Endothelial cell of umbilical vein (primary cell): ENCODE measurements around the gene UPK3A. TPM values are rescaled to one million over a fixed set of nuclear protein-coding genes. Genes with fewer than 3 reads are reported as not detected.

Experiments
- BruUV-seq: library from RNA; stranded (reverse); fragments of 400-500 nt; replicated peaks from 2 replicates; lab custom pipeline; 2021; lab: Mats Ljungman, UMichigan
- CTCF ChIA-PET: fragments of 300-600, 350-600 bp; sonication (Branson Sonifier 250); formaldehyde crosslinking; loops from one replicate; lab custom pipeline; 2021; ENCODE audit warnings: antibody characterized with exemption, inconsistent platforms; lab: Charles Lee
- POLR2A ChIA-PET: fragments of 300-600, 350-600 bp; sonication (Branson Sonifier 250); formaldehyde crosslinking; loops from one replicate; lab custom pipeline; 2021; ENCODE audit warnings: antibody characterized with exemption, inconsistent platforms; lab: Charles Lee
- DNase-seq: peaks from one replicate; pipeline ENCODE4 v3.0.0-alpha.2; 2011; ENCODE audit warnings: low read depth, low spot score
- FAIRE-seq: peaks from 2 replicates; lab custom pipeline; 2011; peaks lifted over from hg19 to GRCh38; lab: Jason Lieb, UNC
- H2AFZ ChIP-seq: 2 replicates; pipeline ENCODE4 v1.6.0; 2012; ENCODE audit warnings: low read depth, low read length, control low read depth, inconsistent platforms
- H3K27ac ChIP-seq: 2 replicates; pipeline ENCODE4 v1.5.1; 2011; ENCODE audit warnings: low read depth, mild to moderate bottlenecking, control low read depth, low read length, moderate library complexity; ENCODE audit not compliant: insufficient read depth
- H3K27me3 ChIP-seq, 2 experiments: 2 replicates each; pipeline versions ENCODE4 v1.6.0 to v1.6.1; 2011; ENCODE audit warnings: low read length in 2 of 2, mixed read lengths in 1 of 2; ENCODE audit not compliant: control insufficient read depth in 2 of 2, insufficient read depth in 2 of 2
- H3K36me3 ChIP-seq, 2 experiments: 2 replicates in 1 of 2; 3 replicates in 1 of 2; pipeline ENCODE4 v1.5.1; 2011; ENCODE audit warnings: low read length in 2 of 2, mild to moderate bottlenecking in 1 of 2, moderate library complexity in 1 of 2; ENCODE audit not compliant: control insufficient read depth in 2 of 2, insufficient read depth in 2 of 2; ENCODE audit errors: extremely low read depth in 1 of 2
- H3K4me1 ChIP-seq: 3 replicates; pipeline ENCODE4 v1.5.1; 2011; ENCODE audit warnings: mild to moderate bottlenecking, low read length; ENCODE audit not compliant: control insufficient read depth, insufficient read depth; ENCODE audit errors: extremely low read depth
- H3K4me2 ChIP-seq: 2 replicates; pipeline ENCODE4 v1.6.1; 2011; ENCODE audit warnings: low read length, control low read depth, mixed read lengths; ENCODE audit not compliant: insufficient read depth
- H3K4me3 ChIP-seq, 3 experiments: fragments of 200-600 bp in 1 of 3; sonication (generic), shearing (Covaris generic) in 1 of 3; replicated peaks in 1 of 3; 2 replicates each; pipeline ENCODE4 v1.5.1; 2011 to 2016; ENCODE audit warnings: control low read depth in 3 of 3, low read length in 3 of 3, mild to moderate bottlenecking in 2 of 3, inconsistent platforms in 1 of 3, low read depth in 1 of 3, moderate library complexity in 1 of 3; ENCODE audit not compliant: insufficient read depth in 1 of 3
- H3K79me2 ChIP-seq: 2 replicates; pipeline ENCODE4 v1.6.0; 2012; ENCODE audit warnings: low read length, inconsistent platforms; ENCODE audit not compliant: control insufficient read depth, insufficient read depth
- H3K9ac ChIP-seq: replicated peaks from 2 replicates; pipeline ENCODE3; 2011; ENCODE audit warnings: low read length, control low read depth; ENCODE audit not compliant: insufficient read depth; ENCODE audit errors: extremely low read depth
- H3K9me1 ChIP-seq: replicated peaks from 3 replicates; pipeline ENCODE4 v1.6.0; 2011; ENCODE audit warnings: mild to moderate bottlenecking, low read length; ENCODE audit not compliant: control insufficient read depth, insufficient read depth; ENCODE audit errors: extremely low read depth
- H3K9me3 ChIP-seq: replicated peaks from 2 replicates; pipeline ENCODE4 v1.5.1; 2012; ENCODE audit warnings: low read length, inconsistent platforms; ENCODE audit not compliant: control insufficient read depth, insufficient read depth
- H4K20me1 ChIP-seq: replicated peaks from 2 replicates; pipeline ENCODE3; 2011; ENCODE audit warnings: mild to moderate bottlenecking, low read length; ENCODE audit not compliant: control insufficient read depth, insufficient read depth; ENCODE audit errors: extremely low read depth
- CTCF ChIP-seq, 2 donors: IDR thresholded peaks; 1 replicate in 1 of 2; 2 replicates in 1 of 2; pipeline ENCODE4 v1.5.1; 2011; ENCODE audit warnings: low read length in 2 of 2, mild to moderate bottlenecking in 2 of 2, moderate library complexity in 2 of 2, control low read depth in 1 of 2, inconsistent platforms in 1 of 2, low read depth in 1 of 2; ENCODE audit not compliant: insufficient read depth in 1 of 2; ENCODE audit errors: extremely low read depth in 1 of 2
- EZH2 ChIP-seq: IDR thresholded peaks from 2 replicates; pipeline ENCODE4 v1.6.1; 2012; ENCODE audit warnings: borderline replicate concordance, low read depth, mild to moderate bottlenecking, moderate library complexity, low read length, inconsistent platforms; ENCODE audit not compliant: severe bottlenecking
- FOS ChIP-seq: IDR thresholded peaks from 2 replicates; pipeline ENCODE4 v1.6.1; 2011; ENCODE audit warnings: mild to moderate bottlenecking, low read length, moderate library complexity, borderline replicate concordance; ENCODE audit not compliant: insufficient read depth
- GATA2 ChIP-seq: IDR thresholded peaks from 2 replicates; pipeline ENCODE4 v1.7.0; 2011; ENCODE audit warnings: low read depth, mild to moderate bottlenecking, moderate library complexity, mixed read lengths, low read length; ENCODE audit not compliant: insufficient read length, insufficient read depth
- JUN ChIP-seq: IDR thresholded peaks from 2 replicates; pipeline ENCODE4 v1.6.1; 2011; ENCODE audit warnings: borderline replicate concordance, low read depth; ENCODE audit not compliant: insufficient read length, insufficient read depth
- MYC ChIP-seq: IDR thresholded peaks from one replicate; pipeline ENCODE4 v1.6.1; 2011; ENCODE audit warnings: mild to moderate bottlenecking, low read depth, low read length
- POLR2A ChIP-seq: IDR thresholded peaks from 2 replicates; pipeline ENCODE4 v1.6.1; 2012; ENCODE audit warnings: low read depth, mild to moderate bottlenecking, control low read depth, low read length
- POLR2AphosphoS5 ChIP-seq: IDR thresholded peaks from 2 replicates; pipeline ENCODE4 v1.6.1; 2012; ENCODE audit warnings: low read depth, mild to moderate bottlenecking, control low read depth, low read length, moderate library complexity; ENCODE audit not compliant: insufficient read depth
- dilution Hi-C: fragments of 300-500 bp; cut with MboI; formaldehyde crosslinking; loops from one replicate; pipeline ENCODE4 v1.15.0; 2019; ENCODE audit warnings: low sequenced_read_pairs; ENCODE audit not compliant: extremely low pct_ligation_motif_present
- intact Hi-C: fragments of 100-400 bp; cut with micrococcal nuclease; formaldehyde crosslinking; loops from one replicate; pipeline ENCODE4 v1.10.0; 2022
- polyA plus RNA-seq, 4 experiments: library from polyadenylated mRNA; depleted of rRNA in 3 of 4; stranded (reverse) in 3 of 4; unstranded in 1 of 4; fragments of >200 nt; gene quantifications; 2 replicates each; pipeline versions ENCODE4 v1.2.1 to v1.2.3, GENCODE V29; 2011 to 2012; ENCODE audit warnings: missing spikeins in 1 of 4
- total RNA-seq: library from RNA; stranded (reverse); gene quantifications from 2 replicates; pipeline ENCODE4 v1.2.3, GENCODE V29; 2021
- TF ChIP-seq, protein P1 (sequence below): IDR thresholded peaks from 2 replicates; pipeline ENCODE4 v1.6.1; 2011; ENCODE audit not compliant: insufficient read depth, insufficient read length

The UPK3A gene
- total and polyA plus RNA-seq, 2 donors (not counting 3 experiments of a cell fraction or from before 2014, with no cell fraction given), result not detected

DNA sequence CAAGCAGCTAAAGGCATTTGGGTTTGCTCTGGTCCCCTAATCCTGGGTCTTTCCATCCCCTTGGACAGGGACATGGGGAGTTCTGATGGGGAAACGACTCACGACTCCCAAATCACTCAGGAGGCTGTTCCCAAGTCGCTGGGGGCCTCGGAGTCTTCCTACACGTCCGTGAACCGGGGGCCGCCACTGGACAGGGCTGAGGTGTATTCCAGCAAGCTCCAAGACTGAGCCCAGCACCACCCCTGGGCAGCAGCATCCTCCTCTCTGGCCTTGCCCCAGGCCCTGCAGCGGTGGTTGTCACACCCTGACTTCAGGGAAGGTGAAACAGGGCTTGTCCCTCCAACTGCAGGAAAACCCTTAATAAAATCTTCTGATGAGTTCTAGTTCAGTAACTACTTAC, 10.7 kb downstream of the UPK3A start:
- no peak overlapping the region for H3K27ac ChIP-seq
- dilution Hi-C loops, result no loop called here
- BruUV-seq, result no TSS peak
- no peaks in the 10 kb centered on the region for H3K36me3 ChIP-seq
- H4K20me1 ChIP-seq, result no peaks in the 10 kb centered on the region
- H2AFZ ChIP-seq, result no peak overlapping the region
- FAIRE-seq, result no peak
- peaks cover 0 to 2% of the 10 kb centered on the region in 2 experiments for H3K27me3 ChIP-seq
- ChIA-PET POLR2A (no interaction called here), CTCF (no interaction called here)
- DNase-seq, result no peak
- no peak overlapping the region for H3K4me2 ChIP-seq
- TF ChIP-seq POLR2AphosphoS5 (no peak), EZH2 (no peak), MYC (no peak), GATA2 (no peak), POLR2A (no peak), FOS (no peak), CTCF (IDR thresholded peaks at IDR 0.05; ENCODE audit: extremely low read depth in 1 of 2, insufficient read depth in 1 of 2, low read depth in 1 of 2, low read length in 2 of 2) (no peak), JUN (no peak)
- TF ChIP-seq, protein P1, sequence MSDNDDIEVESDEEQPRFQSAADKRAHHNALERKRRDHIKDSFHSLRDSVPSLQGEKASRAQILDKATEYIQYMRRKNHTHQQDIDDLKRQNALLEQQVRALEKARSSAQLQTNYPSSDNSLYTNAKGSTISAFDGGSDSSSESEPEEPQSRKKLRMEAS, result no peak
- H3K4me3 ChIP-seq, result no peak overlapping the region
- H3K9me1 ChIP-seq, result no peaks in the 10 kb centered on the region
- no peaks in the 10 kb centered on the region for H3K9me3 ChIP-seq
- intact Hi-C loops, result no loop called here
- H3K79me2 ChIP-seq, result no peaks in the 10 kb centered on the region
- H3K4me1 ChIP-seq, result no peaks in the 10 kb centered on the region
- no peak overlapping the region for H3K9ac ChIP-seq
